Activated CD4-positive, alpha-beta T cell treated with anti-CD3 and anti-CD28 coated beads for 1 hour (primary cell): ENCODE data around the gene CPSF4L.
"Not testable (repeated sequence)": the region's sequence is repeated elsewhere in the genome, so short reads cannot be mapped to it uniquely, and the experiment has no call there.

Experiments
- DNase-seq: peaks from one replicate; pipeline ENCODE4 v3.0.0-alpha.2; 2020

Gene CPSF4L

GRCh38 chr17:73261617-73261951 is at the start of gene CPSF4L:
CPSF4L (minus strand) TSS chr17:73261880; CDS start chr17:73261818, 62 bp downstream.
- no peak for DNase-seq

- DNase-seq: no peak
These were observed 49.7 kb upstream of the CPSF4L start for GRCh38 chr17:73311428-73311780.

GRCh38 chr17:73309727-73310596 is 48.3 kb upstream of the CPSF4L start:
- no peak for DNase-seq

- not testable (repeated sequence) for DNase-seq
These were observed 47.3 kb upstream of the CPSF4L start for GRCh38 chr17:73308959-73309358.

- no peak for DNase-seq
These were observed 46.5 kb upstream of the CPSF4L start for GRCh38 chr17:73308017-73308823.

- no peak for DNase-seq
These were observed 45.5 kb upstream of the CPSF4L start for GRCh38 chr17:73307130-73307529.

- no peak for DNase-seq
These were observed 44.5 kb upstream of the CPSF4L start for GRCh38 chr17:73305845-73306836.

GRCh38 chr17:73304971-73305812 is 43.5 kb upstream of the CPSF4L start:
- no peak for DNase-seq

GRCh38 chr17:73304438-73304837 is 42.8 kb upstream of the CPSF4L start:
- DNase-seq: no peak

- no peak for DNase-seq
These were observed 40.5 kb upstream of the CPSF4L start for GRCh38 chr17:73302189-73302588.

GRCh38 chr17:73301369-73301768 is 39.7 kb upstream of the CPSF4L start:
- DNase-seq: no peak

GRCh38 chr17:73300392-73300791 is 38.7 kb upstream of the CPSF4L start:
- DNase-seq: no peak

- DNase-seq: no peak
These were observed 36.5 kb upstream of the CPSF4L start for GRCh38 chr17:73297934-73298861.

GRCh38 chr17:73293480-73293911 is 31.8 kb upstream of the CPSF4L start:
- DNase-seq: no peak

- no peak for DNase-seq
These were observed 31.4 kb upstream of the CPSF4L start for GRCh38 chr17:73293031-73293430.

GRCh38 chr17:73292031-73292531 is 30.4 kb upstream of the CPSF4L start:
- DNase-seq: no peak

- no peak for DNase-seq
These were observed 29.7 kb upstream of the CPSF4L start for GRCh38 chr17:73291260-73291801.

- DNase-seq: no peak
These were observed 28.9 kb upstream of the CPSF4L start for GRCh38 chr17:73290399-73291259.
